OCI-LY1 (cell line): ENCODE measurements around the gene OPN4.

ENCODE experiments used
- EZH2 ChIP-seq: fragments of 200-600 bp; sonication (generic), shearing (Covaris generic); IDR thresholded peaks from 2 replicates; pipeline ENCODE4 v1.8.0; 2017; ENCODE audit warnings: borderline replicate concordance, mixed run types, mild to moderate bottlenecking, antibody characterized with exemption, low read length, moderate library complexity, mixed read lengths
- TF ChIP-seq, protein P1 (sequence below): fragments of 200-600 bp; sonication (generic), shearing (Covaris generic); IDR thresholded peaks from 2 replicates; pipeline ENCODE4 v1.5.1; 2017; ENCODE audit warnings: mild to moderate bottlenecking, antibody characterized with exemption, low read length, moderate library complexity, mixed read lengths

DNA sequence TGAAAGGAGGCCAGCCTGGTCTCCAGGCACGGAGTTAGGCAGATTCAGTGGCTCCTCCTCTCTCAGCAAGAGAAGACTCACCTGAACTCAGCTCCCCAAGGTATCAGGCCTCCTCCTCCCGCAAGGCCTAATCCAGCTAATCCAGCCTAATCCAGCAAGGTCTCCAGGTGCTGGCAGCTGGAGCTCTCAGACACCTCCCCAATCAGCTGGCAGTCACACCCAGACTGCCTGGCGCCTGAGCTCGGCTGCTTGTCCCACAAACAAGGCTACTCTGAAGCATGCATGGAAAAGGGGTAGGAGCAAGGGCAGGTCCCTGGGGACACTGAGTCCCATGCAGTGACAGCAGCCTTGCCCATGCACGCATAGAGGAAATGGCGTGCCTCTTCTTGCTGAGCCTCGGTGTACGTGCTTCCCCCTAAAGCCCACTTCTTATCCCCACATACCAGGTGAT is 3.3 kb upstream of the OPN4 start:
- TF ChIP-seq, protein P1, sequence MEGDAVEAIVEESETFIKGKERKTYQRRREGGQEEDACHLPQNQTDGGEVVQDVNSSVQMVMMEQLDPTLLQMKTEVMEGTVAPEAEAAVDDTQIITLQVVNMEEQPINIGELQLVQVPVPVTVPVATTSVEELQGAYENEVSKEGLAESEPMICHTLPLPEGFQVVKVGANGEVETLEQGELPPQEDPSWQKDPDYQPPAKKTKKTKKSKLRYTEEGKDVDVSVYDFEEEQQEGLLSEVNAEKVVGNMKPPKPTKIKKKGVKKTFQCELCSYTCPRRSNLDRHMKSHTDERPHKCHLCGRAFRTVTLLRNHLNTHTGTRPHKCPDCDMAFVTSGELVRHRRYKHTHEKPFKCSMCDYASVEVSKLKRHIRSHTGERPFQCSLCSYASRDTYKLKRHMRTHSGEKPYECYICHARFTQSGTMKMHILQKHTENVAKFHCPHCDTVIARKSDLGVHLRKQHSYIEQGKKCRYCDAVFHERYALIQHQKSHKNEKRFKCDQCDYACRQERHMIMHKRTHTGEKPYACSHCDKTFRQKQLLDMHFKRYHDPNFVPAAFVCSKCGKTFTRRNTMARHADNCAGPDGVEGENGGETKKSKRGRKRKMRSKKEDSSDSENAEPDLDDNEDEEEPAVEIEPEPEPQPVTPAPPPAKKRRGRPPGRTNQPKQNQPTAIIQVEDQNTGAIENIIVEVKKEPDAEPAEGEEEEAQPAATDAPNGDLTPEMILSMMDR, result no peak
- TF ChIP-seq EZH2, result no peak
